ENCODE results near the gene INHBE.
"Not testable (repeated sequence)": the region's sequence is repeated elsewhere in the genome, so short reads cannot be mapped to it uniquely, and the experiment has no call there.

Gene INHBE

DNA sequence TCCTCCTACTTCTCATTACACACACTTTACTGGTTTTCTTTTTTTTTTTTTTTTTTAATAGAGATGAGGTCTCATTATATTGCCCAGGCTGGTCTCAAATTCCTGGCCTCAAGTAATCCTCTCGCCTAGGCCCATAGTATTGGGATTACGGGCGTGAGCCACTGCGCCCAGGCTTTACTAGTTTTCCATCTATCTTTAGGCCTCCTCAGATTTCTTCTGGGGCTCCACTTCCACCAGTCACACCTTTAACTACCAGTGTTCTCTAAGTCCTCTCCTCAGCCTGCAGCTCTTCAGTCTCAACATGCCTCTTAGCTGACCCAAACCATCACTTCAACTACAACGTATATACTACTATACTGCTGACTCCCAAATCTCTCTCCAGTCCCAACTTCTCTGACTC lies 34.6 kb upstream of the INHBE start:
- H3K4me3 ChIP-seq (replicated peaks; ENCODE audit: low read depth, low read length): no peak overlapping the region
- TF ChIP-seq, protein P1, sequence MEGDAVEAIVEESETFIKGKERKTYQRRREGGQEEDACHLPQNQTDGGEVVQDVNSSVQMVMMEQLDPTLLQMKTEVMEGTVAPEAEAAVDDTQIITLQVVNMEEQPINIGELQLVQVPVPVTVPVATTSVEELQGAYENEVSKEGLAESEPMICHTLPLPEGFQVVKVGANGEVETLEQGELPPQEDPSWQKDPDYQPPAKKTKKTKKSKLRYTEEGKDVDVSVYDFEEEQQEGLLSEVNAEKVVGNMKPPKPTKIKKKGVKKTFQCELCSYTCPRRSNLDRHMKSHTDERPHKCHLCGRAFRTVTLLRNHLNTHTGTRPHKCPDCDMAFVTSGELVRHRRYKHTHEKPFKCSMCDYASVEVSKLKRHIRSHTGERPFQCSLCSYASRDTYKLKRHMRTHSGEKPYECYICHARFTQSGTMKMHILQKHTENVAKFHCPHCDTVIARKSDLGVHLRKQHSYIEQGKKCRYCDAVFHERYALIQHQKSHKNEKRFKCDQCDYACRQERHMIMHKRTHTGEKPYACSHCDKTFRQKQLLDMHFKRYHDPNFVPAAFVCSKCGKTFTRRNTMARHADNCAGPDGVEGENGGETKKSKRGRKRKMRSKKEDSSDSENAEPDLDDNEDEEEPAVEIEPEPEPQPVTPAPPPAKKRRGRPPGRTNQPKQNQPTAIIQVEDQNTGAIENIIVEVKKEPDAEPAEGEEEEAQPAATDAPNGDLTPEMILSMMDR (IDR thresholded peaks at IDR 0.05; ENCODE audit: low read depth, low read length, missing control alignments): no peak
- no peak for DNase-seq (ENCODE audit: extremely low read depth, low read depth)

DNA sequence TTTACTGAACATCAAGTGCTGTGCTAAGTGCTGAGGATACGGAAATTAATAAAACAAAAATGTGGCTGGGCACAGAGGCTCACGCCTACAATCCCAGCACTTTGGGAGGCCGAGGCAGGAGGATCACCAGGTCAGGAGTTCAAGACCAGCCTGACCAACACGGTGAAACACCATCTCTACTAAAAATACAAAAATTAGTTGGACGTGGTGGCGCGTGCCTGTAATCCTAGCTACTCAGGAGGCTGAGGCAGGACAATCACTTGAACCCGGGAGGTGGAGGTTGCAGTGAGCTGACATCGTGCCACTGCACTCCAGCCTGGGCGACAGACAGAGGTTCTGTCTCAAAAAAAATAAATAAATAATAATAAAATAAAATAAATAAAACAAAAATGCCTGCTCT lies 28.2 kb upstream of the INHBE start:
- H3K4me3 ChIP-seq (replicated peaks; ENCODE audit: low read depth, low read length); DNase-seq (ENCODE audit: extremely low read depth, low read depth): not testable (repeated sequence)

DNA sequence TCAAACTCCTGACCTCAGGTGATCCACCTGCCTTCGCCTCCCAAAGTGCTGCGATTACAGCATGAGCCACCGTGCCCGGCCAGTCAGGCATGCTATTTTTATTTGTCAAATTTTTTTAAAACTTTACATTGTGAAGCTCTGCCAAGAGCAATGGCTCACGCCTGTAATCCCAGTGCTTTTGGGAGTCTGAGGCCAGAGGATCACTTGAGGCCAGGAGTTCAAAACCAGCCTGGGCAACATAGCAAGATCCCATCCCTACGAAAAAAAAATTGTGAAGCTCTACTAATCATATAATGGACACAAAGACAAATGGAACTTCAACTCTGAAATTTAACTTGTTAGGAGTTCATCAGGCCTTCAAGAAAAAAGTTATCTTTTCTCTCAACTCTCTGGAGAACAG lies 26.1 kb upstream of the INHBE start:
- H3K4me3 ChIP-seq (replicated peaks; ENCODE audit: low read depth, low read length): peak overlapping the region; percentile 70
- DNase-seq (ENCODE audit: extremely low read depth, low read depth): no peak
- TF ChIP-seq, protein P1 (IDR thresholded peaks at IDR 0.05; ENCODE audit: low read depth, low read length, missing control alignments): no peak

DNA sequence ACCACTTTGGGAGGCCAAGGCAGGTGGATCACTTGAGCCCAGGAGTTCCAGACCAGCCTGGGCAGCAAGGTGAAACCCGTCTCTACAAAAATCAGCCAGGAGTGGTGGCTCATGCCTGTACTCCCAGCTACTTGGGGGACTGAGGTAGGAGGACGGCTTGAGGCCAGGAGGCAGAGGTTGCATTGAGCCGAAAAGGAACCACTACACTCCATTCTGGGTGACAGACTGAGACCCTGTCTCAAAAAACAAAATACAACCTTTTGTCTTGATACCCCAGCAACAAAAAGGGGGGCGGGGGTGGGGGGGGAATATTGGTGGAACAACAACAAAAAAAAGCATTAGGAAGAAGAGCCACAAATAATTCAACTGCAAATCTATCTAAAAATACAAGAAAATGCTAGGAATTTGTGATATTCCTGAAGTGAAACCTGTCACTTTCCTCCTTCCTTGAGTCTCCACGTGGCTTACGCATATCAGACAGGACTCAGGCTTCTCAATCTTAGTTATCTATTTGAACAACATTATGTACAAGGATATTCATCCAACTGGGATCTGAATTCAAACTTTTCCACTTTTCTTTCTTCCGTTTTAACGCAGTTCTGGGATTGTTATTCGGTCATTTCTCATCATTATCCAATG lies 25.5 kb upstream of the INHBE start:
- DNase-seq (ENCODE audit: extremely low read depth, low read depth): no peak
- H3K4me3 ChIP-seq (replicated peaks; ENCODE audit: low read depth, low read length): peak overlapping the region; percentile 70
- TF ChIP-seq, protein P1 (IDR thresholded peaks at IDR 0.05; ENCODE audit: low read depth, low read length, missing control alignments): no peak

DNA sequence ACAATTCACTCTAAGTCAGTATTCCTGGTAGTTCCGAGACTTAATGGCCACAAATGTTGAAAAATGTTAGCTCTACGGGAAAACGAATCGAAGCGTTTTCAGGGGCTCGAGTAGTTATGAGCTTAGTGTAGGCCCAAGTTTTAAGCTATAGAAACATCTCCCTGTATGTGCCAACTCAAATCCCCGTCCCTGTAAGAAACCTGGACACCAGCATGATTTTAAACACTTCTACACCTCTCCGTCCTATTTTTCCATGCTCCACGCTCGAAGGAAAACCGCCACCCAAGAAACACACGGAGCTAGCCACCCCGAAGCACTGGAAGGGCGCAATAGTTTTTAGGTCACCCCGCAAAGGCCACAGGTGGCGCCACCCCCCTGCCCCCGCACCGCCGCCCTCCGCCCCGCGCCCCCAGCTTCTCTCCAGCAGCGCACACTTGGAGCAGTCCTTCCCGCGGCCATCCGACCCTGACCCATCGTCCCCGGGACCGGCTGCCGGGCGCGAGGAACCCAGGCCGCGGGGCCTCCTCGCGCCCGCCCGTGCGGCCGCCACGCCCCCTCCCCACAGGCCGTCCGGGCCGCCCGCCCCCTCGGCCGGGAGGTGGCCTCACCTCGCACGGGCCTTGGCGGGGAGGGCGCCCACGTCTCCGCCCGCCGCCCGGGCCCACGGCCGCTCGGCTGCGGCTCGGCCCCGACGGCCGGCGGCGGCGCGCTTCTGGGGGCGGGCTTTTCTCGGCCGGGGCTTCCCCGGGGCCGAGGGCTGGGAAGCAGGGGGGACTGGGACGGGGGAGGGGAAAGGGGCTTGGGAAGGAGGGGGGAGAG lies 24.8 kb upstream of the INHBE start:
- H3K4me3 ChIP-seq (replicated peaks; ENCODE audit: low read depth, low read length): peak overlapping the region; percentile 70
- DNase-seq (ENCODE audit: extremely low read depth, low read depth): no peak
- TF ChIP-seq, protein P1 (IDR thresholded peaks at IDR 0.05; ENCODE audit: low read depth, low read length, missing control alignments): no peak

DNA sequence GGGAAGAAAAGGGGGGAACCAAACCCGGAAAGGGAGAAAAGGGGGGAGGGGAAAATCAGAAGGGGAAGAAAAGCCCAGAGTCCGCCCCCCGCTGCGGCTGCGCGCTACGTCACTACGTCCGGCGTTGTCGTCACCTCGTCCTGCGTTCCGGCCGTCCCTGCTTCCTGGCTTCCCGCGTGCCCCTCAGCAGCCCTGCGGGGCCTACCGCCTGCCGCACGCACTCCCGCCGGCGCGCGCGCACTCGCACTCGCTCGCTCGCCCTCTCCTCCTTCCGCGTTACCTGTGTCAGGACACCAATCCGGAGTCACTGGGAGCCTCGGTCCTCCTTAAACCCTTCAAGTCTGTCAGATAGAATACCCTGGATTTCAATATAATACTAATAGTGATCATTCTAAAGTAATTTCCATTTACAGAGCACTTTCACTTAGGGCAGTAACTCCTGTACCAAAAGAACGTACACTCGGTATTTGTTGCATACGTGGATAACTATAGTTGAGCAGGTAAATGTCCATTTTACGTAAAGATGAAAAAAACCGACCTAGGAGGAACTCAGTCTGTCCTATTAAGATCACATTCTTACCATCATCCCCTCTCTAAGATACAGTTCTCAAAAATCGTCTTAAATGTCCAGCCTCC lies 24.1 kb upstream of the INHBE start, which contains the start of gene R3HDM2:
TSS of gene R3HDM2 (minus strand) at position 113 of the 636 bp plus-strand sequence. CDS start 120,615 bp downstream, outside the sequence.
- TF ChIP-seq, protein P1 (IDR thresholded peaks at IDR 0.05; ENCODE audit: low read depth, low read length, missing control alignments): no peak
- H3K4me3 ChIP-seq (replicated peaks; ENCODE audit: low read depth, low read length): peak within 1 kb of the TSS; percentile 70
- DNase-seq (ENCODE audit: extremely low read depth, low read depth): peak; percentile 84

DNA sequence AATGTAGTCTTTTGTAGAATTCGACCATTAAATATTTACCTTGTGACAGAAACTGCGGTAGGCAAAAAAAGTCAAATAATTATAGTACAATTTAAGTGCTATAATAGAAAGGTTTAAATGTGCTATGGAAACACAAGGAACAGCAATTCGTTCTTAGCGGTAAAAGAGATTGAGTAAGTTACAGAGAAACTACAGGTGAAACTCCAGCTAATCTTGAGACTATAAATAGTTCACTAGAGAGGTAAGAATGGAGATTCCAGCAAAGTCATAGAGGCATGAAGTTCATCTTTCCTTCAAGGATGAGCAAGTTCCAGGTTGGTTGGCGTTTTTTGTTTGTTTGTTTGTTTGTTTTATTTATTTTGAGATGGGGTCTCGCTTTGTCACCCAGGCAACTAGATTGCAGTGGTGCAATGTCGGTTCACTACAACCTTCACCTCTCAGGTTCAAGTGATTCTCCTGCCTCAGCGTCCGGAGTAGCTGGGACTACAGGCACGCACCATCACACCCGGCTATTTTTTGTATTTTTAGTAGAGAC lies 23.4 kb upstream of the INHBE start:
- TF ChIP-seq, protein P1 (IDR thresholded peaks at IDR 0.05; ENCODE audit: low read depth, low read length, missing control alignments): no peak
- no peak for DNase-seq (ENCODE audit: extremely low read depth, low read depth)
- H3K4me3 ChIP-seq (replicated peaks; ENCODE audit: low read depth, low read length): no peak overlapping the region
